Hepatocyte (in vitro differentiated cells): ENCODE measurements around the gene TVP23B.
"Not testable (repeated sequence)": the region's sequence is repeated elsewhere in the genome, so short reads cannot be mapped to it uniquely, and the experiment has no call there.

Source experiments
- CTCF ChIP-seq: fragments of 200-600 bp; sonication (generic); IDR thresholded peaks from 2 replicates; pipeline ENCODE4 v1.5.1; 2016; ENCODE audit warnings: antibody characterized with exemption, mild to moderate bottlenecking; ENCODE audit not compliant: poor library complexity
- EZH2phosphoT487 ChIP-seq: fragments of 200-600 bp; sonication (generic); IDR thresholded peaks from one replicate; pipeline ENCODE4 v1.6.1; 2018; ENCODE audit warnings: antibody characterized with exemption, mild to moderate bottlenecking, low read depth, moderate library complexity; ENCODE audit not compliant: unreplicated experiment, severe bottlenecking

- not testable (repeated sequence) for TF ChIP-seq CTCF, EZH2phosphoT487
Observed at GRCh38 chr17:18750242-18750641, 30.7 kb upstream of the TVP23B start.
